T-helper 1 cell treated with Interleukin-12 subunit alpha and Interleukin-12 subunit beta and Interleukin-4 antibody, amounts not matched to agents 30 μg/mL and 1 μg/mL, for 36 hours (primary cell): ENCODE measurements around the gene FAM83C.

ENCODE experiments used
- H3K27ac Mint-ChIP-seq: one replicate; pipeline ENCODE4 v1.8.0; 2021; ENCODE audit warnings: mild to moderate bottlenecking, mixed read lengths
- H3K27me3 Mint-ChIP-seq: one replicate; pipeline ENCODE4 v1.8.0; 2021; ENCODE audit warnings: low read depth, mixed read lengths
- H3K36me3 Mint-ChIP-seq: one replicate; pipeline ENCODE4 v1.8.0; 2021; ENCODE audit warnings: low read depth, mixed read lengths
- H3K4me1 Mint-ChIP-seq: one replicate; pipeline ENCODE4 v1.8.0; 2021; ENCODE audit warnings: low read depth, mixed read lengths
- H3K4me3 Mint-ChIP-seq: one replicate; pipeline ENCODE4 v1.8.0; 2021; ENCODE audit warnings: mild to moderate bottlenecking, moderate library complexity, mixed read lengths
- H3K9me3 Mint-ChIP-seq: one replicate; pipeline ENCODE4 v1.8.0; 2021; ENCODE audit warnings: mixed read lengths

The FAM83C gene

DNA sequence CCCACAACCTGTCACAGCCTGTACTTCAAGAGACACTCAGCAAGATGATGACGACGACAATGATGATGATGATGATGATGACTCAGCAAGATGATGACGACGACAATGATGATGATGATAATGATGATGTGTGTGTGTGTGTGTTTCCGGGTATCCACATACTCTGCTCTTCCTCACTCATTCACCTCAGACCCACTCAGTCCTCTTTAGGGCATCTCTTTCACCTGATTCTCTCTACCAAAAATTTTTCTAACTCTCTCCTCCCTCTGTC, 6.5 kb downstream of the FAM83C start:
- H3K4me3 Mint-ChIP-seq = peak overlapping the region; percentile 77
- H3K9me3 Mint-ChIP-seq = no peaks in the 10 kb centered on the region

DNA sequence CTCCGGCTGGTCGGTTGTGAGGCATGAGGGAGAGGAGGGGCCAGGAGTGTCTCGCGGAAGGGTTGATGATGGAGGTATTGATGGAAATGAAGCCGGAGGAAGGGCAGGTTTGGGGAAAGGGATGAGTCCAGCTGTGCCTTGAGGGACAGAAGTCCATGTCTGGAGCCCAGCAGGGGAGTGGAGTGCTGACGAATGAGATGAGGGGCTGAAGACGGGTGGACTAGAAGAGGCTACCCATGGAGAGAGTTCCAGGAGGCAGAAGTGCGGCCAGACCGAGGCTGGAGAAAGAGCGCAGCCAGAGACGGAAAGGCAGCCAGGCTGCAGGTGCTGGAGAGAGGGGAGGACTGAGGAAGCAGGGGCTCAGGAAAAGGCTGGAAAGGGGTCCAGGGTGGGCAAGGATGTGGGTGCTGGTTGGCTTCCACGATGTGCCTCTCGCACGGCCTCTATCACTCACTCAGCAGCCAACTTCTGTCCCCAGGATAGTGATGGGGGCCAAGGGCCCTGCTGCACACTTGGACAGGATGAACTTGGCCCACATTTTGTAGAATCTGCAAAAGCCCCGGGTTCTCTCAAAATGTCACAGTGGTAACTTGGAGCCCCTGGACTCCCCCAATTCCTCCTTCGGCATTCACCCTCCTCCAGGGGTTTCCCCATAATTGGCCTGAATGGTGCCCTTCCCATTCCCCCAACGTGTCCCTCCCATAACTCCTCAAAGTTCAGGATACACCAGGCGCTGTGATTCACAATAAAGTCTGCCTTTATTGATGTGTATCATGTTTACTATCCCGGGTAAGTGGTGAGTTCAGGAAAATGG, 7.0 kb downstream of the FAM83C start:
- H3K9me3 Mint-ChIP-seq = no peaks in the 10 kb centered on the region

More for the DNA sequence above, 6.5 kb downstream of the FAM83C start:
- no peaks in the 10 kb centered on the region for H3K27me3 Mint-ChIP-seq
- peak overlapping the region; percentile 89 for H3K27ac Mint-ChIP-seq
- peaks cover 5% of the 10 kb centered on the region for H3K36me3 Mint-ChIP-seq
- peaks cover 22% of the 10 kb centered on the region for H3K4me1 Mint-ChIP-seq

DNA sequence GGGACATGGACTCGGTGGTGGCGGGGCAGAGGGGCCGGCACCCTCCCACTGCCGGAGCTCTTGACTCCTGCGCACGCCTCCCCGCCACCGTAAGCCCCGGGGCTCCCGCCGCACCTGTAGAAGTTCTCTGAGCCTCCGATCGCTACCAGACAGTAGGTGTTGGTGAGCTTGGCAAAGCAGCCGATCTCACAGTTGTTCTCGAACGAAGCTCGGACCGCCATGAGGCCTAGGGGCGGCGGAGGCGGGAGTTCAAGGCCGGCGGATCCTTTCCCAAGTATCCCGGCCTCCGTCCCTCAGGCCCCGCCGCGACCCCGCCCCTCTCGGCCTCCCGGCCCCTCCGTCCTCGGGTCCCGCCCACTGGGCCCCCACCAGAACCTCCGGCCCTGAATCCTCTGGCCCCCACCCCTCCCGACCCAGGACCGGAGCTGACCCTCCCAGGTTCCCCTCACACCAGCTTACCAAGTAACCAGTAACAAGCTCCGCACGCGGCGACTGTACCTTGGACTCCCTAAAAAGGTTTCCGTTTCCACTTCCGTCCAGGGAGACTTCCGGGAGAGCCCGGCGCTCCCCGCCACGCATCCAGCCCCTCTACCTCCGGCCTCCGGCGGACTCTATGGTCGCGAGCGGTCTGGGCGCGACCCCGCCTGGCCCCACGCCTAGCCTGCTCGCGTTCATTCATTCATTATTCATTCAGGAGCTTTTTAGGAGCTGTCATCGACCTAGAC, 7.8 kb downstream of the FAM83C start, which contains the start of gene EIF6:
Gene EIF6 (minus strand): TSS at position 506 of the 725 bp plus-strand sequence. CDS start 285 bp downstream, at position 221.
- H3K27me3 Mint-ChIP-seq = no peaks in the 10 kb centered on the region

More for the DNA sequence above, 7.0 kb downstream of the FAM83C start:
- Mint-ChIP-seq H3K36me3 (peaks cover 10% of the 10 kb centered on the region), H3K4me1 (peaks cover 22% of the 10 kb centered on the region), H3K4me3 (peak overlapping the region; percentile 92), H3K27ac (peak overlapping the region; percentile 89), H3K27me3 (no peaks in the 10 kb centered on the region)

DNA sequence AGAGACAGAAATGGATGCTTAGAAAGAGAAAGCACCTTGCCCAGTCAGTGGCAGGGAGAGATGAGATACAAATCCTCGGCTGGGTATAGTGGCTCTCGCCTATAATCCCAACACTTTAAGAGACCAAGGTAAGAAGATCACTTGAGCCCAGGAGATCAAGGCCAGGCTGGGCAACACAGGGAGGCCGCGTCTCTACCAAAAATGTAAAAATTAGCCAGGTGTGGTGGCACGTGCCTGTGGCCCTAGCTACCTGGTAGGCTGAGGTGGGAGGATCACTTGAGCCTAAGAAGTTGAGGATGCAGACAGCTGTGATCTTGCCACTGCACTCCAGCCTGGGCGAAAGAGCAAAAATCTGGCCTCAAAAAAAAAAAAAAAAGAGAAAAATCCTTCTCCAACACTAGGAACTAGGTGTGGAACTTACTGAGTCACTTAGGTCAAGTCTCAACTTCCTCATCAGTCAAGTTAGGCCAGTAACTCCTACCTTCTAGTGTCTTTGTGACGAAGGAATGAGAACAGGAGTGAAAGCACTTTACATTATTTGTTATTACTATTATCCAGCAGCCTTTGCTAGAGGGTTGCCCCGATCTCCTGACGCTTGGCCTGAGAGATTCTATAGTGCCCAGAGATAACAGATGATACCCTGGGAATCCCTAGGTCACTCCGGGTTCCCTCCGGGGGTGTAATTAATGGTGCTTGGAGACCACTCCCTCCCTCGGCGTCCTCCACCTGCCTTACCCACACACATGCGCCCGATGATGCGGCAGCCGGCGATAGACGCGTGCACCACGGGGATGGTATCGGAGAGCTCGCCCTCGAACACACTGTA, 8.6 kb downstream of the FAM83C start:
- H3K4me3 Mint-ChIP-seq = peak overlapping the region; percentile 92
- H3K4me1 Mint-ChIP-seq = peaks cover 22% of the 10 kb centered on the region
- no peaks in the 10 kb centered on the region for H3K9me3 Mint-ChIP-seq
- H3K36me3 Mint-ChIP-seq = peaks cover 15% of the 10 kb centered on the region
- no peaks in the 10 kb centered on the region for H3K27me3 Mint-ChIP-seq
- peak overlapping the region; percentile 81 for H3K27ac Mint-ChIP-seq

More for the DNA sequence above, 7.8 kb downstream of the FAM83C start, which contains the start of gene EIF6:
- H3K9me3 Mint-ChIP-seq = no peaks in the 10 kb centered on the region
- H3K4me1 Mint-ChIP-seq = peaks cover 22% of the 10 kb centered on the region
- H3K36me3 Mint-ChIP-seq = peaks cover 11% of the 10 kb centered on the region
- H3K27ac Mint-ChIP-seq = peak within 1 kb of the TSS; percentile 89
- H3K4me3 Mint-ChIP-seq = peak within 1 kb of the TSS; percentile 92

DNA sequence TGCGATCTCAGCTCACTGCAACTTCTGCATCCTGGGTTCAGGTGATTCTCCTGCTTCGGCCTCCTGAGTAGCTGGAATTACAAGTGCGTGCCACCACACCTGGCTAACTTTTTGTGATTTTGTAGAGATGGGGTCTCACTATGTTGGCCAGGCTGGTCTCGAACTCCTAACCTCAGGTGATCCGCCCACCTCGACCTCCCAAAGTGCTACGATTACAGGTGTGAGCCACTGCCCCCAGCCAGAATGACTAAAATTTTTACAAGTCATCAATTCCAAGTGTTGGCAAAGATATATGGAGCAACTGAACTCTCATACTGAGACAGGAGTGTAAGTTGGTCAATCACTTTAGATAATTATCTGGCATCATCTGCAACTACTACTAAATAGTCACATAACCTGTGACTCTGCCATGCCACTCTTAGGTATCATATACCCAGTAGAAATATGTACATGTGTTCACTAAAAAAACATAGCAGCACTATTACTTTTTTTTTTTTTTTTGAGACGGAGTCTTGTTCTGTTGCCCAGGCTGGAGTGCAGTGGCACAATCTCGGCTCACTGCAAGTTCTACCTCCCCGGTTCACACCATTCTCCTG, 10.6 kb downstream of the FAM83C start:
- Mint-ChIP-seq H3K27me3 (no peaks in the 10 kb centered on the region), H3K36me3 (peaks cover 27% of the 10 kb centered on the region), H3K9me3 (no peaks in the 10 kb centered on the region), H3K4me3 (no peak overlapping the region), H3K4me1 (peaks cover 23% of the 10 kb centered on the region), H3K27ac (no peak overlapping the region)

- peaks cover 27% of the 10 kb centered on the region for H3K36me3 Mint-ChIP-seq
- peaks cover 21% of the 10 kb centered on the region for H3K4me1 Mint-ChIP-seq
- no peak overlapping the region for H3K4me3 Mint-ChIP-seq
- H3K9me3 Mint-ChIP-seq = no peaks in the 10 kb centered on the region
- H3K27me3 Mint-ChIP-seq = no peaks in the 10 kb centered on the region
- peak overlapping the region; percentile 61 for H3K27ac Mint-ChIP-seq
These were observed 11.7 kb downstream of the FAM83C start for GRCh38 chr20:35280523-35280922.

GRCh38 chr20:35279533-35280174, 12.6 kb downstream of the FAM83C start:
- Mint-ChIP-seq H3K27me3 (no peaks in the 10 kb centered on the region), H3K4me1 (peaks cover 16% of the 10 kb centered on the region), H3K36me3 (peaks cover 27% of the 10 kb centered on the region), H3K27ac (peak overlapping the region; percentile 9), H3K4me3 (no peak overlapping the region), H3K9me3 (no peaks in the 10 kb centered on the region)

DNA sequence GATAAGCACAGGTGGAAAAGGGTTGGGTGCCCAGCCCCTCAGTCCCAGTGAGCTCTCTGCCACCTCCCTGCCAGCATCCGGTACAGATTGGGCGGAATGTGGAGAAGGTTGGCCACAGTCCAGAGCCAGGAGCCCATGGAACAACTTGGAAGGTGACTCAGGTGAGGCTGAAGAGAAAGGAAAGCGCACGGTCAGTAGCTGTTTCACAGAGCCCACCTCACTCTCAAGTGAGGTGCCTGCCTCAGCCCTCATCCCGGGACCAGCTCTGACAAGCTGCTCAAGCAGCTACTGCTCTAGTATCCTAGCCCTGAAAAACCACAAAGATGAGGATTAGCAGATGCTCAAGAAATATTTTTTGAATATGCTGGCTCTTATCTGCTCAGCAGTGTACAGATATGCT, 13.2 kb downstream of the FAM83C start:
- Mint-ChIP-seq H3K27ac (peak overlapping the region; percentile 79), H3K4me3 (no peak overlapping the region), H3K27me3 (no peaks in the 10 kb centered on the region), H3K9me3 (no peaks in the 10 kb centered on the region), H3K4me1 (peaks cover 14% of the 10 kb centered on the region), H3K36me3 (peaks cover 27% of the 10 kb centered on the region)

DNA sequence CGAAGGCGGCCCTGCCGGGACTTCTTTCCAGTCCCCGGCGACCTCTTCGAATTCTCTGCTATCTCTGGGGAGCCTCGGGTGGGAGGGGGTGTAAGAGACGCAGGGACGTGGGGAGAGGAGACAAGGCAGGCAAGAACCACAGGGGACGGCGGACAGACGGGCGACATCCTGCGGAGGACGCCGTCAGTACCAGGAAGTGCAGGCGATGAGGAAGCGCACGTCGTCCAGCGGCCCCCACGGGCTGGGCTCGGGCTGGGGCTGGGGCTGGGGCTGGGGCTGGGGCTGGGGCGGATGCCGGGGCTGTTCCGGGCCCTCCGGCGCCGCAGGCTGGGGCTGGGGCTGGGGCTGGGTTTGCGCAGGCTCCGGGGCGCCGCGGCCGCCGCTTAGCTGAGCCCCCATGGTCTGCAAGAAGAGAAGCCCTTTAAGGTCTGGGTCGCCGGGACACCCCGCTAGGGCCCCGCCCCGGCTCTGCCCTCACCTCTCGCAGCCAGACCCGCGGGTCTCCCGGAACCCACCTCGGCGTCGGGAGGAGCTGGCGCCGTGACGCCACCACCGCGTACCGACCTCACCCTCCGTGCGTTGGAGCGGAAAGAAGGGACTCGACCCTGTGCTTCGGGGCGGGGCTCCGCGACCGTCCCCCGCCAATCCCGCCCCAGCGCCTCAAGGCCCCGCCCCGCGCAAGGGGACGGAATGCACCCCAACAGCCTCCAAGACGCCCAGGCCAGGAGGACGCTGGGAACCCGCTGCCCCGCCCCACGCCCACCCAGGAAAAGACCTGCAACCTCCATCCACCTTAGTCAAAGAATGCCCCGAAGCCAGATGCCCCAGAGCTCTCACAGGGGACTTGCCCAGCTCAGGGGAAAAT, 14.5 kb downstream of the FAM83C start, which contains the start of gene MMP24OS:
Gene MMP24OS (minus strand): TSS at position 592 of the 865 bp plus-strand sequence. CDS start 193 bp downstream, at position 399.
- peaks cover 27% of the 10 kb centered on the region for H3K36me3 Mint-ChIP-seq
- H3K9me3 Mint-ChIP-seq = no peaks in the 10 kb centered on the region
- no peaks in the 10 kb centered on the region for H3K27me3 Mint-ChIP-seq
- peak within 1 kb of the TSS; percentile 100 for H3K27ac Mint-ChIP-seq
- H3K4me1 Mint-ChIP-seq = peaks cover 6% of the 10 kb centered on the region
- peak within 1 kb of the TSS; percentile 99 for H3K4me3 Mint-ChIP-seq

- no peaks in the 10 kb centered on the region for H3K9me3 Mint-ChIP-seq
- no peaks in the 10 kb centered on the region for H3K27me3 Mint-ChIP-seq
- peak overlapping the region; percentile 100 for H3K27ac Mint-ChIP-seq
- peaks cover 24% of the 10 kb centered on the region for H3K36me3 Mint-ChIP-seq
- H3K4me1 Mint-ChIP-seq = peaks cover 4% of the 10 kb centered on the region
- H3K4me3 Mint-ChIP-seq = peak overlapping the region; percentile 99
These were observed 15.1 kb downstream of the FAM83C start for GRCh38 chr20:35277127-35277526.

DNA sequence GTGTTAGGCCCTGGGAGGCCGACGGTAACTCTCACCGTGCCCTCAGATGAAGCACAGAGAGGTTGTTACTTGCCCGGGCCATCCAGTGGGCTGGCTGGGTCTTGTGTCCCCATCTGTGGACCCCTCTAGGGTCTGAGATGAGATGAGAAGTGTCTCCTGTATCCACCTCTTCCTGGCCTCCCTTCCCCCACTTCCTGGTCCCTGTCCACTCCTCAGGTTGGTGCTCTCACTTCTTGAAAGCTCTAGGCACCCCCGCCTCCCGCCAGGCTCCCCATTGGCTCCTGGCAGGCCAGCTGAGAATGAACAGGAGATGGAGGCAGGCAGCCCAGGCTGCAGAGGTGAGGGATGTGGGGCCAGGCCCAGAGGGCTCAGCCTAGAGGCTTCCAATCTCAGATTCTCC, 15.8 kb downstream of the FAM83C start:
- H3K36me3 Mint-ChIP-seq = peaks cover 22% of the 10 kb centered on the region
- no peaks in the 10 kb centered on the region for H3K27me3 Mint-ChIP-seq
- peak overlapping the region; percentile 100 for H3K27ac Mint-ChIP-seq
- peak overlapping the region; percentile 99 for H3K4me3 Mint-ChIP-seq
- no peaks in the 10 kb centered on the region for H3K9me3 Mint-ChIP-seq
- peaks cover 2% of the 10 kb centered on the region for H3K4me1 Mint-ChIP-seq

DNA sequence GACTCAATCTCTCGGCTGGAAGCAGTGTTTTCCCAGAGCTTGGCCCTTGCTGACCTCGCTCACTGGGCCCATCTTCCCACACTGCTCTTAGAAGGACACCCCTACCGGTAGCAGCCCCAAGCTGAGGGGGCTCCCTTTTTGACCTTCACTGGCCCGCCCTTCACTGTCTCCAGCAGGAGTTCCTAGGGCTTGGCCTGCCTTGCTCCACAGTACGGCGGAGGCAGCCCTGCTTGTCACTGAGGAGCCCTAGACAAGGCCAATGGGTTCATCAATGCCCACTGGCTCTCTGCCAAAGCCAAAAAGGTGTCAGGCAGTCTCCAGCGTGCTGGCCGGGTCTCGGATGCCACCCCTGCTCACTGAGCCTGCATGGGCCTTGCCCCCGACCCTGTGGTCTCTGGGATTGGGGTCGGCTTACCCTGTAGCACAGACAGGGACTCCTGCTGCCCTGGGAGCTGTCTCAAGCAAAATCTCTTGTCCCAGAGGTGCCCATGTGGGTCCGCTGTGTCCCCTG, 16.4 kb downstream of the FAM83C start:
- peak overlapping the region; percentile 99 for H3K4me3 Mint-ChIP-seq
- no peaks in the 10 kb centered on the region for H3K27me3 Mint-ChIP-seq
- H3K9me3 Mint-ChIP-seq = no peaks in the 10 kb centered on the region
- H3K4me1 Mint-ChIP-seq = peaks cover 2% of the 10 kb centered on the region
- no peak overlapping the region for H3K27ac Mint-ChIP-seq
- H3K36me3 Mint-ChIP-seq = peaks cover 26% of the 10 kb centered on the region
